Vagina (tissue), 2 donors: ENCODE data around the gene MED15. TPM values are rescaled to one million over a fixed set of nuclear protein-coding genes. Genes with fewer than 3 reads are reported as not detected.

Experiments used
- DNase-seq, 2 donors: peaks; one replicate each; pipeline ENCODE4 v3.0.0-alpha.2; 2017; ENCODE audit errors: extremely low spot score in 2 of 2
- H3K27ac ChIP-seq: fragments of 200-600 bp; sonication (generic); one replicate; pipeline ENCODE4 v1.5.1; 2019
- H3K27me3 ChIP-seq: fragments of 200-600 bp; sonication (generic); one replicate; pipeline ENCODE4 v1.5.1; 2019
- H3K36me3 ChIP-seq, 2 donors: fragments of 200-600 bp; sonication (generic); one replicate each; pipeline ENCODE4 v1.5.1; 2017 to 2019
- H3K4me1 ChIP-seq: fragments of 200-600 bp; sonication (generic); one replicate; pipeline ENCODE4 v1.5.1; 2019
- H3K4me3 ChIP-seq, 2 donors: fragments of 200-600 bp; sonication (generic); 1 replicate in 1 of 2; 2 replicates in 1 of 2; pipeline ENCODE4 v1.5.1; 2016 to 2019
- H3K9me3 ChIP-seq: fragments of 200-600 bp; sonication (generic); one replicate; pipeline ENCODE4 v1.5.1; 2019
- POLR2A ChIP-seq, 2 donors: fragments of 450-650 bp; IDR thresholded peaks; one replicate each; pipeline ENCODE4 v1.6.1; 2017; ENCODE audit warnings: antibody characterized with exemption in 2 of 2, mild to moderate bottlenecking in 2 of 2, moderate library complexity in 2 of 2
- POLR2AphosphoS5 ChIP-seq, 2 donors: sonication (generic); formaldehyde crosslinking; IDR thresholded peaks; one replicate each; pipeline ENCODE4 v1.9.0; 2017; ENCODE audit warnings: antibody characterized with exemption in 2 of 2, mild to moderate bottlenecking in 2 of 2, low read depth in 1 of 2; ENCODE audit not compliant: insufficient read depth in 1 of 2
- intact Hi-C: fragments of 100-400 bp; cut with DNase I; formaldehyde crosslinking; loops from one replicate; pipeline ENCODE4 v1.15.1; 2023
- total RNA-seq: library from RNA; depleted of rRNA; stranded (reverse); fragments of >200 nt; gene quantifications from one replicate; pipeline ENCODE4 v1.2.3, GENCODE V29; 2016
- TF ChIP-seq, protein P1 (sequence below), 3 experiments: fragments of 450-650 bp in 2 of 3; fragments of 200-600 bp in 1 of 3; sonication (generic) in 1 of 3; IDR thresholded peaks; one replicate each; pipeline ENCODE4 v1.5.1; 2017 to 2019; ENCODE audit warnings: antibody characterized with exemption in 3 of 3, mild to moderate bottlenecking in 2 of 3, moderate library complexity in 2 of 3

The MED15 gene
- total RNA-seq, 1 donor from 2014 or later: 72.2 TPM

DNA sequence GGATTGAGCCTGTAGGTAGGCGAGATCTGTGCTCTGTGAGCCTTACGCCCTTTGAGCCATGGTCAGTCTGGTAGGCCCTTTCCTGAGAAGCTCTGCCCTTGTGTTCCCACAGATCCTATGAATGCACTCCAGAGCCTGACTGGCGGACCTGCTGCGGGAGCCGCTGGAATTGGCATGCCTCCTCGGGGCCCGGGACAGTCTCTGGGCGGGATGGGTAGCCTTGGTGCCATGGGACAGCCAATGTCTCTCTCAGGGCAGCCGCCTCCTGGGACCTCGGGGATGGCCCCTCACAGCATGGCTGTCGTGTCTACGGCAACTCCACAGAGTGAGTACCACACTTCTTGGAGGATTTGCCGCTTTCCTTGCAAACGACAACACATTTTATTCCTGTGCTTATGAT is 47.4 kb downstream of the MED15 start:
- no peak overlapping the region for H3K4me3 ChIP-seq
- H3K4me1 ChIP-seq: peaks cover 71% of the 10 kb centered on the region
- intact Hi-C loops: loop anchor here (5.0 kb wide), 1 partner anchor 48 kb away; the partner anchor contains the start of gene MED15
- H3K27me3 ChIP-seq: no peaks in the 10 kb centered on the region
- H3K9me3 ChIP-seq: no peaks in the 10 kb centered on the region
- peaks cover 0 to 43% of the 10 kb centered on the region in 2 donors for H3K36me3 ChIP-seq
- TF ChIP-seq POLR2AphosphoS5 (IDR thresholded peaks at IDR 0.05; ENCODE audit: insufficient read depth in 1 of 2, low read depth in 1 of 2) (no peak), POLR2A (IDR thresholded peaks at IDR 0.05) (no peak)
- TF ChIP-seq, protein P1, sequence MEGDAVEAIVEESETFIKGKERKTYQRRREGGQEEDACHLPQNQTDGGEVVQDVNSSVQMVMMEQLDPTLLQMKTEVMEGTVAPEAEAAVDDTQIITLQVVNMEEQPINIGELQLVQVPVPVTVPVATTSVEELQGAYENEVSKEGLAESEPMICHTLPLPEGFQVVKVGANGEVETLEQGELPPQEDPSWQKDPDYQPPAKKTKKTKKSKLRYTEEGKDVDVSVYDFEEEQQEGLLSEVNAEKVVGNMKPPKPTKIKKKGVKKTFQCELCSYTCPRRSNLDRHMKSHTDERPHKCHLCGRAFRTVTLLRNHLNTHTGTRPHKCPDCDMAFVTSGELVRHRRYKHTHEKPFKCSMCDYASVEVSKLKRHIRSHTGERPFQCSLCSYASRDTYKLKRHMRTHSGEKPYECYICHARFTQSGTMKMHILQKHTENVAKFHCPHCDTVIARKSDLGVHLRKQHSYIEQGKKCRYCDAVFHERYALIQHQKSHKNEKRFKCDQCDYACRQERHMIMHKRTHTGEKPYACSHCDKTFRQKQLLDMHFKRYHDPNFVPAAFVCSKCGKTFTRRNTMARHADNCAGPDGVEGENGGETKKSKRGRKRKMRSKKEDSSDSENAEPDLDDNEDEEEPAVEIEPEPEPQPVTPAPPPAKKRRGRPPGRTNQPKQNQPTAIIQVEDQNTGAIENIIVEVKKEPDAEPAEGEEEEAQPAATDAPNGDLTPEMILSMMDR (IDR thresholded peaks at IDR 0.05): no peak
- peak overlapping the region; percentile 92 for H3K27ac ChIP-seq
- DNase-seq: no peak

DNA sequence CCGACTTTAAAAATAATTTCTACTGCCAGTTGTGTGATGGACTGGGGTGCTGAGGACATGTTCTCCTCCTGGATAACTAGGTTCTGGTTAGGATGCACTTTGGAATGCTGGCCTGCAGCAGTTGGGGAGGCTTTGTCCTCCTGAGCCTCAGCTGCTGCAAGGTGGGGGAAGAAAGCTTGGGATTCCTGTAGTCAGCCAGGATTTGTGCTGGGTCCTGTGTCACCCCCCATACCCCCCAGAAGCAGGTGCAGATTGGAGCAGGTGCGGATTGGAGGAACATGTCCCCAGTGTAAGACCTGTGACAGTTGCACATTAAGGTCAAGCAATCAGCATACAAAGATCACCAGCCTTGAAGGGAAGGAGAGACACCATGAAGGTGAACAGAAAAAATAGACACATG is 51.1 kb downstream of the MED15 start:
- peaks cover 0 to 57% of the 10 kb centered on the region in 2 donors for H3K36me3 ChIP-seq
- intact Hi-C loops: no loop called here
- no peak for DNase-seq

DNA sequence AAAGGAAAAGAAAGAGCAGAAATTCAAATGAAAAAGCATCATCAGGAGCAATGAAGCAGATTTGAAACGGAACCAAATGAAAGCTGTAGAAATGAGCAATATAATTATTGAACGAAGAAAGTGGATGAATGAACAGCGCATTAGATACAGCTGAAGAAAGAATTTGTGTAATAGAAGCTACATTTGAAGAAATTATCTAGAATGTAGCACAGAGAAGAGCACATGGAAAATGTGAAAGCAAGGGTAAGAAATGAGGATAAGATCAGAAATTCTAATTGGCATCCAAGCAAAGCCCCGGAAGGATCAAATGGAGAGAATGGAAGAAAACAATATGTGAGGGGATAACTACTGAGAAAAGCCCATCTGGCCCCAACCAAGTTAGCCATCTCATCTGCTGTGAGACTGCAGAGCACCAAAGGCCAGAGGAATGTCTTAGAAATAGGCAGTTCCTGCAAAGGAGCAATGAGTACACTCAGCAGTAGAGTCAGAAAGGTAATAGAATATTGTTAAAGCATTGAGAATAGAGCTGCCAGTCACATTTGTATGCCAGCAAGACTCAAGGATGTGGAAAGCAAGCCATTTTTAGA is 51.9 kb downstream of the MED15 start:
- Histone ChIP-seq H3K4me1 (peaks cover 33% of the 10 kb centered on the region), H3K4me3 (no peak overlapping the region), H3K9me3 (no peaks in the 10 kb centered on the region), H3K27me3 (no peaks in the 10 kb centered on the region), H3K36me3 (peaks cover 0 to 57% of the 10 kb centered on the region in 2 donors), H3K27ac (no peak overlapping the region)
- DNase-seq: no peak
- intact Hi-C loops: no loop called here
- TF ChIP-seq POLR2AphosphoS5 (IDR thresholded peaks at IDR 0.05; ENCODE audit: insufficient read depth in 1 of 2, low read depth in 1 of 2): no peak
- TF ChIP-seq, protein P1 (IDR thresholded peaks at IDR 0.05): no peak
- TF ChIP-seq POLR2A (IDR thresholded peaks at IDR 0.05): no peak

More for the DNA sequence above, 51.1 kb downstream of the MED15 start:
- Histone ChIP-seq H3K27ac (no peak overlapping the region), H3K4me1 (peaks cover 37% of the 10 kb centered on the region), H3K9me3 (no peaks in the 10 kb centered on the region), H3K4me3 (no peak overlapping the region), H3K27me3 (no peaks in the 10 kb centered on the region)
- TF ChIP-seq POLR2AphosphoS5 (IDR thresholded peaks at IDR 0.05; ENCODE audit: insufficient read depth in 1 of 2, low read depth in 1 of 2): no peak
- TF ChIP-seq, protein P1 (IDR thresholded peaks at IDR 0.05): no peak
- no peak for TF ChIP-seq POLR2A (IDR thresholded peaks at IDR 0.05)

DNA sequence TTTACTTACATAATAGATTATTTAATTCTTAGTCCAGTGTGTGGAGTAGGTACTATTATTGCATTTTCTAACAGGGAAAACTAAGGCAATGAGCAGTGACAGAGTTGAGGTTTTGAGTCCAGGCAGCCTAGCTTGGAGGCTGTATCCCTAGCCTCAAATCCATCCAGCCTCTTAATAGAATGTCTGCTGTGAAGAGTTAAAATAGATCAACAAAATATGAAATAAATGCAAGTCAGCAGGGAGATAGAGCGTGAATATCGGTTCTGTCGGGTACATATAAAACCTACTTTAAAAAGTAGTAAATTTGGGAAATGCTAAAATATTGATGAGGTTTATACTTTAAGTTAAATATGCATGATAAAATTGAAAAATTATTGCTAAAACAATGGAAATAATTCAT is 53.3 kb downstream of the MED15 start:
- Histone ChIP-seq H3K36me3 (peaks cover 0 to 57% of the 10 kb centered on the region in 2 donors), H3K27ac (no peak overlapping the region), H3K4me1 (peaks cover 31% of the 10 kb centered on the region), H3K9me3 (no peaks in the 10 kb centered on the region), H3K4me3 (no peak overlapping the region), H3K27me3 (no peaks in the 10 kb centered on the region)
- intact Hi-C loops: no loop called here
- no peak for DNase-seq
- TF ChIP-seq, protein P1 (IDR thresholded peaks at IDR 0.05): no peak
- TF ChIP-seq POLR2A (IDR thresholded peaks at IDR 0.05) (no peak), POLR2AphosphoS5 (IDR thresholded peaks at IDR 0.05; ENCODE audit: insufficient read depth in 1 of 2, low read depth in 1 of 2) (no peak)

DNA sequence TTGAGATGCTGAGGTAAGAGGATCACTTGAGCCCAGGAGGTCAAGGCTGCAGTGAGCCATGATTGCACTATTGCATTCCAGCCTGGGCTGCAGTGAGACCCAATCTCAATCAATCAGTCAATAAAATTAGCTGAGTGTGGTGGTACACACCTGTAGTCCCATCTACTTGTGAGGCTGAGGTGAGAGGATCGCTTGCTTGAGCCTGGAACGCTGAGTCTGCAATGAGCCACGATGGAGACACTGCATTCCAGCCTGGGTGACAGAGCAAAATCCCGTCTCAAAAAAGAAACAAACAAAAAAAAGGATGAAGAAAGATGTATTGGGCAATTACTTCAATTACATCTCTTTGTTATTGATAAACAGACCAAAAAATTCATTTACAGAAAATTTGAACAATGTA is 54.5 kb downstream of the MED15 start:
- intact Hi-C loops: no loop called here
- Histone ChIP-seq H3K27me3 (no peaks in the 10 kb centered on the region), H3K27ac (no peak overlapping the region), H3K4me1 (peaks cover 36% of the 10 kb centered on the region), H3K36me3 (peaks cover 0 to 62% of the 10 kb centered on the region in 2 donors), H3K9me3 (no peaks in the 10 kb centered on the region), H3K4me3 (no peak overlapping the region)
- DNase-seq: no peak
- TF ChIP-seq, protein P1 (IDR thresholded peaks at IDR 0.05): no peak
- TF ChIP-seq POLR2A (IDR thresholded peaks at IDR 0.05): no peak
- TF ChIP-seq POLR2AphosphoS5 (IDR thresholded peaks at IDR 0.05; ENCODE audit: insufficient read depth in 1 of 2, low read depth in 1 of 2): no peak
